ENCODE results near the gene SORBS1. TPM values are rescaled to one million over a fixed set of nuclear protein-coding genes. Genes with fewer than 3 reads are reported as not detected.

Gene SORBS1
- total and polyA plus RNA-seq, 3 experiments from 2014 or later, result 0.28 to 1.7 (median 0.92) TPM

GRCh38 chr10:95525033-95525418 lies 36.1 kb downstream of the SORBS1 start:
- Mint-ChIP-seq H3K4me1 (no peaks in the 10 kb centered on the region), H3K27ac (no peak overlapping the region), H3K36me3 (no peaks in the 10 kb centered on the region), H3K27me3 (peaks cover 3 to 5% of the 10 kb centered on the region in 2 donors), H3K9me3 (no peaks in the 10 kb centered on the region), H3K4me3 (no peak overlapping the region)
- H3K9me3 ChIP-seq (ENCODE audit: low read length), result no peaks in the 10 kb centered on the region
- no peaks in the 10 kb centered on the region for H3K27me3 ChIP-seq (ENCODE audit: insufficient read depth, low read length, poor library complexity, severe bottlenecking)
- H3K36me3 ChIP-seq (ENCODE audit: insufficient read depth, low read length), result no peaks in the 10 kb centered on the region
- no peak for DNase-seq
- H3K4me1 ChIP-seq (ENCODE audit: insufficient read depth, low read length), result no peaks in the 10 kb centered on the region
- H3K4me3 ChIP-seq (ENCODE audit: low read length), result no peak overlapping the region
- ChIA-PET CTCF (no interaction called here), POLR2A (no interaction called here)
- H3K27ac ChIP-seq (ENCODE audit: low read depth, low read length), result no peak overlapping the region

- Mint-ChIP-seq H3K27me3 (peaks cover 3 to 5% of the 10 kb centered on the region in 2 donors), H3K4me1 (no peaks in the 10 kb centered on the region), H3K27ac (peak overlapping the region in 2 of 8 donors; percentile 1 to 7), H3K4me3 (no peak overlapping the region), H3K36me3 (no peaks in the 10 kb centered on the region), H3K9me3 (no peaks in the 10 kb centered on the region)
- Histone ChIP-seq H3K4me3 (ENCODE audit: low read length) (no peak overlapping the region), H3K27me3 (ENCODE audit: insufficient read depth, low read length, poor library complexity, severe bottlenecking) (no peaks in the 10 kb centered on the region), H3K27ac (ENCODE audit: low read depth, low read length) (no peak overlapping the region), H3K36me3 (ENCODE audit: insufficient read depth, low read length) (no peaks in the 10 kb centered on the region), H3K9me3 (ENCODE audit: low read length) (no peaks in the 10 kb centered on the region), H3K4me1 (ENCODE audit: insufficient read depth, low read length) (no peaks in the 10 kb centered on the region)
- POLR2A ChIA-PET, result no interaction called here
- CTCF ChIA-PET, result no interaction called here
- DNase-seq, result no peak
Observed at GRCh38 chr10:95524358-95525032, 36.7 kb downstream of the SORBS1 start.

DNA sequence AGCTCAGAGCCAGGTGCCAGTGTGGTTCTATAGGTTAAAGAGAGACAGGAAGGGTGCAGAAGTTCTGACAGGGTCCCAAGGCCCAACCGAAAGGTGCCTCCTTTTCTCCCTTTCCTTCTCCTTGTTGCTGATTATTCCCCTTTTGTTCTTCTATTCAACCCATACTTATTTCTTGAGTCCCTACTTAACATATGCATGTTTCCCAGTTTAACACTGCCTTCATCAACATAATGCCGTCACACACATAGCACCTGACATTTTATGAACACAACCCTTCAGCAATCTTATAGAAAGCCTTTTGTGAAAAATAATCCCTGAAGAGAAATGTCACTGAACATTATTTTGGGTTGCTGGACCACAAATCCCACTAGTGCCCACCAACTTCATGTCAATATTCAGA lies 39.1 kb downstream of the SORBS1 start:
- Histone ChIP-seq H3K4me1 (ENCODE audit: insufficient read depth, low read length) (no peaks in the 10 kb centered on the region), H3K27ac (ENCODE audit: low read depth, low read length) (no peak overlapping the region), H3K9me3 (ENCODE audit: low read length) (no peaks in the 10 kb centered on the region), H3K4me3 (ENCODE audit: low read length) (no peak overlapping the region), H3K36me3 (ENCODE audit: insufficient read depth, low read length) (no peaks in the 10 kb centered on the region), H3K27me3 (ENCODE audit: insufficient read depth, low read length, poor library complexity, severe bottlenecking) (no peaks in the 10 kb centered on the region)
- Mint-ChIP-seq H3K36me3 (no peaks in the 10 kb centered on the region), H3K4me1 (no peaks in the 10 kb centered on the region), H3K27me3 (peaks cover 3 to 5% of the 10 kb centered on the region in 2 donors), H3K9me3 (no peaks in the 10 kb centered on the region), H3K4me3 (no peak overlapping the region), H3K27ac (no peak overlapping the region)
- ChIA-PET CTCF (no interaction called here), POLR2A (no interaction called here)
- DNase-seq, result no peak

DNA sequence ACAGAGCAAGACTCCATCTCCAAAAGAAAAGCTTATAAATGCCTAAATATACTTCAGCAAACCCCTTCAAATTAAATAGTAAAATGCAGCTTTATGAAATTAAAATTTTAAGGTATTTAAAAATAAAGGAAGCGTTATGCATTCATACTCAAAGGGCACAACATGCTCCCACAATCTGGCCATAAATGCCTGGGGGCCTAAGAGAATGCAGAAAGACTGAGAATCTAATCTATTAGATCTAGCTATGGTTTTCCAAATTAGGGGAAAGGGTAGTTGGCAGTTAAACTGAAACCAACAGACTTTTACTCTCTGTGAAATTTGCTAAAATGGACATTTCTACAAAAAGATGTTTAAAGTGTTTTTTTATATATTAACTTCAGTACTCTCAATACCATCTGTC lies 40.6 kb downstream of the SORBS1 start:
- CTCF ChIA-PET, result no interaction called here
- Histone ChIP-seq H3K4me3 (ENCODE audit: low read length) (no peak overlapping the region), H3K4me1 (ENCODE audit: insufficient read depth, low read length) (no peaks in the 10 kb centered on the region), H3K27ac (ENCODE audit: low read depth, low read length) (no peak overlapping the region), H3K27me3 (ENCODE audit: insufficient read depth, low read length, poor library complexity, severe bottlenecking) (no peaks in the 10 kb centered on the region), H3K9me3 (ENCODE audit: low read length) (no peaks in the 10 kb centered on the region), H3K36me3 (ENCODE audit: insufficient read depth, low read length) (no peaks in the 10 kb centered on the region)
- no peak for DNase-seq
- Mint-ChIP-seq H3K4me1 (no peaks in the 10 kb centered on the region), H3K9me3 (no peaks in the 10 kb centered on the region), H3K36me3 (no peaks in the 10 kb centered on the region), H3K27ac (no peak overlapping the region), H3K4me3 (no peak overlapping the region), H3K27me3 (peaks cover 0 to 5% of the 10 kb centered on the region in 2 donors)
- POLR2A ChIA-PET, result no interaction called here

- no peaks in the 10 kb centered on the region for H3K9me3 Mint-ChIP-seq
- no peak overlapping the region for H3K4me3 Mint-ChIP-seq
- no peak for DNase-seq
- no peaks in the 10 kb centered on the region for H3K4me1 ChIP-seq (ENCODE audit: insufficient read depth, low read length)
- no peaks in the 10 kb centered on the region for H3K4me1 Mint-ChIP-seq
- H3K27me3 Mint-ChIP-seq, result peaks cover 3 to 5% of the 10 kb centered on the region in 2 donors
- no peak overlapping the region for H3K4me3 ChIP-seq (ENCODE audit: low read length)
- H3K36me3 ChIP-seq (ENCODE audit: insufficient read depth, low read length), result no peaks in the 10 kb centered on the region
- no peak overlapping the region for H3K27ac ChIP-seq (ENCODE audit: low read depth, low read length)
- H3K9me3 ChIP-seq (ENCODE audit: low read length), result no peaks in the 10 kb centered on the region
- POLR2A ChIA-PET, result no interaction called here
- no peaks in the 10 kb centered on the region for H3K36me3 Mint-ChIP-seq
- no peaks in the 10 kb centered on the region for H3K27me3 ChIP-seq (ENCODE audit: insufficient read depth, low read length, poor library complexity, severe bottlenecking)
- H3K27ac Mint-ChIP-seq, result peak overlapping the region in 1 of 8 donors; percentile 12
- CTCF ChIA-PET, result no interaction called here
Observed at GRCh38 chr10:95518455-95519452, 42.4 kb downstream of the SORBS1 start.

- POLR2A ChIA-PET, result no interaction called here
- no peak overlapping the region for H3K4me3 ChIP-seq (ENCODE audit: low read length)
- CTCF ChIA-PET, result no interaction called here
Observed at GRCh38 chr10:95517536-95518454, 43.4 kb downstream of the SORBS1 start.

GRCh38 chr10:95516774-95517373 lies 44.3 kb downstream of the SORBS1 start:
- no peaks in the 10 kb centered on the region for H3K36me3 Mint-ChIP-seq
- no peaks in the 10 kb centered on the region for H3K27me3 ChIP-seq (ENCODE audit: insufficient read depth, low read length, poor library complexity, severe bottlenecking)
- POLR2A ChIA-PET, result no interaction called here
- DNase-seq, result no peak
- H3K4me3 Mint-ChIP-seq, result no peak overlapping the region
- peaks cover 4 to 8% of the 10 kb centered on the region in 2 donors for H3K27me3 Mint-ChIP-seq
- H3K36me3 ChIP-seq (ENCODE audit: insufficient read depth, low read length), result no peaks in the 10 kb centered on the region
- no peaks in the 10 kb centered on the region for H3K9me3 ChIP-seq (ENCODE audit: low read length)
- CTCF ChIA-PET, result no interaction called here
- H3K4me3 ChIP-seq (ENCODE audit: low read length), result no peak overlapping the region
- H3K27ac Mint-ChIP-seq, result no peak overlapping the region
- H3K4me1 ChIP-seq (ENCODE audit: insufficient read depth, low read length), result no peaks in the 10 kb centered on the region
- H3K27ac ChIP-seq (ENCODE audit: low read depth, low read length), result no peak overlapping the region
- H3K4me1 Mint-ChIP-seq, result no peaks in the 10 kb centered on the region
- no peaks in the 10 kb centered on the region for H3K9me3 Mint-ChIP-seq

More at GRCh38 chr10:95517536-95518454, 43.4 kb downstream of the SORBS1 start:
- Histone ChIP-seq H3K4me1 (ENCODE audit: insufficient read depth, low read length) (no peaks in the 10 kb centered on the region), H3K36me3 (ENCODE audit: insufficient read depth, low read length) (no peaks in the 10 kb centered on the region), H3K9me3 (ENCODE audit: low read length) (no peaks in the 10 kb centered on the region), H3K27ac (ENCODE audit: low read depth, low read length) (no peak overlapping the region), H3K27me3 (ENCODE audit: insufficient read depth, low read length, poor library complexity, severe bottlenecking) (no peaks in the 10 kb centered on the region)
- no peak overlapping the region for H3K4me3 Mint-ChIP-seq
- no peaks in the 10 kb centered on the region for H3K9me3 Mint-ChIP-seq
- no peaks in the 10 kb centered on the region for H3K36me3 Mint-ChIP-seq
- no peak overlapping the region for H3K27ac Mint-ChIP-seq
- peaks cover 0 to 3% of the 10 kb centered on the region in 2 donors for H3K27me3 Mint-ChIP-seq
- H3K4me1 Mint-ChIP-seq, result no peaks in the 10 kb centered on the region
- DNase-seq, result no peak

Measured in CD8-positive, alpha-beta memory T cell (primary cell).